Measurements from ENCODE around the gene NDUFAF3.

- TF ChIP-seq EZH2 (IDR thresholded peaks at IDR 0.05; ENCODE audit: low read depth) (no peak), CTCF (conservative IDR thresholded peaks at IDR 0.05) (no peak)
Measured at GRCh38 chr3:49009396-49009795, 12.5 kb upstream of the NDUFAF3 start.
